ENCODE measurements around the gene AEBP2.
"Not testable (repeated sequence)": the region's sequence is repeated elsewhere in the genome, so short reads cannot be mapped to it uniquely, and the experiment has no call there.

AEBP2 gene

GRCh38 chr12:19518209-19518608 is 78.9 kb downstream of the AEBP2 start:
- DNase-seq: no peak

GRCh38 chr12:19520646-19521415 is 81.5 kb downstream of the AEBP2 start:
- no peak for DNase-seq

DNA sequence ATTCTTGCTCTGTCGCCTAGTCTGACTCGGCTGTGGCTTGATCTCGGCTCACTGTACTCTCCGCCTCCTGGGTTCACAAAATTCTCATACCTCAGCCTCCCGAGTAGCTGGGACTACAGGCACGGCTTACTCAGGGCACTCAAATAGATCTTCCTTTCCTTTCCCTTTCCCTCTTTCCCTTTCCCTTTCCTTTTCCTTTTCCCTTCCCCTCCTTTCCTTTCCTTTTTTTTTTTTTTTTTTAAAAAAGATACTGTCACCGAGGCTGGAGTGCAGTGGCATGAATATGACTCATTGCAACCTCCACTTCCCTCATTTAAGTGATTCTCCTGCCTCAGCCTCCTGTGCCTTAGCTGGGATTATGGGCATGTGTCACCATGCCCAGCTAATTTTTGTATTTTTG is 86.0 kb downstream of the AEBP2 start:
- DNase-seq: peak; percentile 50

DNA sequence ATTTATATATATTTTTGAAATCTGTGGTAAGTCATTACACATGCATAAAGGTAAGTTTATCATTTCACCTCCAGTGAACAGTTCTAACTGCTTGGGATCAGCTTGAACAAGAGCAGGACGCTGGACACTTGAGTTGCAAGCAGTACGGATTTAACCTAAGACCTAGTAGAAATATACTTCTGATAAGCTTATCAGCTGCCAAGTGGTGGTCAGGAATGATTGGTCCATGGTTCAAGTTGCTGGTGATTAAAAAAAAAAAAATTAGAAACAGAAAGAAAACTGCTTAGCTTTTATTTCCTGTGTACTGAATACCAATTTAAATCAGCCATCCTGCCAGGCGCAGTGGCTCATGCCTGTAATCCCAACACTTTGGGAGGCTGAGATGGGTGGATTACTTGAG is 88.6 kb downstream of the AEBP2 start:
- no peak for DNase-seq

GRCh38 chr12:19528750-19529149 is 89.5 kb downstream of the AEBP2 start:
- no peak for DNase-seq

GRCh38 chr12:19529951-19530636 is 90.8 kb downstream of the AEBP2 start:
- peak; percentile 3 for DNase-seq

- DNase-seq: no peak
Observed at GRCh38 chr12:19530637-19531023, 91.3 kb downstream of the AEBP2 start.

DNA sequence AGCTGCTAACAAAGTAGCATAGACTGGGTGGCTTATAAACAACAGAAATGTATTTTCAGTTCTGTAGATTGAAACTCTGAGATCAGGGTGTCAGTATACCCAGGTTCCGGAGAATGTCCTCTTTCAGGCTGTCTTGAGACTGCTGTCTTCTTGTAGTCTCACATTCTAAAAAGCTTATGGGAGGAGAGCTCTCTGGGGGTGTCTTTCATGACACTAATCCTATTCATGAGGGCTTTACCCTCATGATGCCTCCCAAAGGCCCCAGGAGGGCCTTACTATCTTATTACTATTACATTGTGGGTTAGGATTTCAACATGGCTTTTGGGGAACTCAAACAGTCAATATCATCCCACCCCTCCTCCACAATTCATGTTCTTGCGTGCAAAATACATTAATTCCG is 94.3 kb downstream of the AEBP2 start:
- DNase-seq: no peak

DNA sequence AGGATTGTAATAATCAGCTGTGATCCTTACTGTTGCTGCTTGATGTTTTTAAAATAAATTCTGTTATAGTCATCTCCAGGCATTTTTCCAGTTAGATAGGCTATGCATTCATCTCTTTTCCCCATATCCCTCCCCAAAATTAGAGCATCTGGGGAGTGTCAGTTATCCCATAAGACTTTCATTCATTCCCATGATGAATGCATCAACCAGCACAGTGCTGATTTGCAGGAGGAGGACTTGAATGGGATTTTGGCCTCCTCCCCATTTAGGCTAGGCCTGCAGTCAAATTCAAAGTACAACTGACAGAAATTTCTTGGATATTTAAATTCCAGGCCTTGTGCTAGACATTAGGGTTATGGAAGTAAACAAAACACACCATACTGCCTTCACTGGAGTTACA is 99.8 kb downstream of the AEBP2 start:
- no peak for DNase-seq

DNA sequence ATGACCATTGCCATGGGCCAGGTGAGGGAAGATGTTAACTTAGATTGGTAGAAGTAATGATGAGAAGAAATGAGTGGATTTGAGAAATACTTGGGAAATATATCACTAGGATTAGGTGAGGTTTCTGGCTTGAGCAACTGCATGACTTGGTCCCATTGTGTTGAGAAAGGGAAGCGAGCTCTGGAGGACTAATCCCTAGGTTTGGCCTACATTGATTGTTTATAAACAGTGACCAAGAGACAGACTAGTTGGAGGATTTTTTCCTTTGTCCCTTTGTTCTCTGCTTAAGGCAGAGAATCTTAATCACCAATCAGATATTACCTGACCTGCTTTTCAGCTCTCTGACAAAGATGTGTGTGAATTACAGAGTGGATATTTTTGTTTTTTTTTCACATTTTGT is 100.5 kb downstream of the AEBP2 start:
- DNase-seq: no peak

DNA sequence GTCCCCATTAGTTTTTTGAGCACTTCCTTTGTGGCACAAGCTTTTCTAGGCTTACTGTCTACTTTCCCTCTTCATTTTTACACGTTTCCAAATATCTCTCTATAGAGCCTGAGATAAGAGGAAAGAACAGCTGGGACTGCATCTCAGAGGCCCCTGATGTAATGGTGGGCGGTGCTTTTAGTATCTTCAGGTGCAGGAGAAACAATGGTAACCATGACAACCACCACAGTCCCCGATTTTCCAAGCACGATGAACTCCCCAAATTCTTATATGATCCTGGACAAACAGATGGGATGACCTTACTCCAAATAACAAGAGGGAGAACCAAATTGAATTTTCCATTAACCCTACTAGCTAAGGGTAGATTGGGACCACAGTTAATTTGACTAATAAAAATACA is 103.3 kb downstream of the AEBP2 start:
- DNase-seq: no peak

- no peak for DNase-seq
Observed at GRCh38 chr12:19544353-19544752, 105.1 kb downstream of the AEBP2 start.

DNA sequence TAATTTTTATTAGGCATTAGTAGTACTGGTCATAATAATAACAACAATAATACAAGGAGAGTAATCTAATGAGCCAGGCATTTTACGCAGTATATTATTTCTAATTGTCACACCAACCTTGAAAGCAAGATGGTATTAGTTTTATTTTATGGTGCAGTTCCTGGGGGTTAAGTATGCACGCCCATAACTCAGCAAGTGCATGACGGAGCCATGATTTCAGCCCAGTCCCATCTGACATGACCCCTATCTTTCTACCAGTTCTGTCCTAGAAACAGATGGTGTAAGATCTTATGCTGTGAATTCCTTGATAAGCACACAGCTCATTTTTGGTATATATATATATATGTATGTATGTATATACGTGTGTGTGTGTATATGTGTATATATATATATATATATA is 106.0 kb downstream of the AEBP2 start:
- no peak for DNase-seq

- no peak for DNase-seq
Observed at GRCh38 chr12:19546027-19546426, 106.7 kb downstream of the AEBP2 start.

GRCh38 chr12:19546611-19547162 is 107.4 kb downstream of the AEBP2 start:
- DNase-seq: no peak

DNA sequence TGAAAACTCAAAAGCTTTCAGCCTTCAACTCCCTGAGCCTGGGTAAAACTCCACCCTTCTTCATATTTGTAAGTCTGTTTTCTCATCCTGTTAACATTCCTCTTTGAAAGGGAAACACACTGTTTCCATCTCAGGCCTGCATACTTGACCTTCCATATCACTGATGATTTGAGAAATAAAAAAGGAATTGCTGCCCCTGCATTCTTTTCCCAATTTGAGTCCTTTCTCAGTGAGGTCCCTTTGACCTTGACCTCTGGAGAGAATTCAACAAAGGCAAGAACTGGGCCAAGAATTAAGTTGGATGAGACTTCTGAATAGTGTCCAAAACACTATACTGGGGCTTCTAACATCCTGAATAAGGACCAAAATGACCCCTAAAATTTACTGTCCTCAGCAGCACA is 108.0 kb downstream of the AEBP2 start:
- no peak for DNase-seq

DNA sequence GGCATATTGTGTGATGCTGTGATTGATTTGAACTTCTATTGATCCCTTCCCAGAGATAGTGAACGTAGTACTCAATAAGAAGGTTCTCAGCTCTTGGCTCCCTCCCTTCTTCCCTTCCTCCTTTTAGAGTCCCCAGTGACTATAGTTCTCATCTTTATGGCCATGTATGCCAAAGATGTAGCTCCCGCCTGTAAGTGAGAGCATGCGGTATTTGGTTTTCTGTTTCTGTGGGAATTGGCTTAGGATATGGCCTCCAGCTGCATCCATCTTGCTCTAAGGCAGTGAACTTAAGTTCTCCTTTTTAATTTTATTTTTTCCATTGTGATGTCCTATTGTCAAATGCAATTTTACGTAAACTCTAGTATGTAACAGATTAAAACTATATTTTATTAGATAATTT is 109.5 kb downstream of the AEBP2 start:
- DNase-seq: no peak

GRCh38 chr12:19550626-19551025 is 111.3 kb downstream of the AEBP2 start:
- no peak for DNase-seq

- not testable (repeated sequence) for DNase-seq
Observed at GRCh38 chr12:19552441-19553097, 113.3 kb downstream of the AEBP2 start.

DNA sequence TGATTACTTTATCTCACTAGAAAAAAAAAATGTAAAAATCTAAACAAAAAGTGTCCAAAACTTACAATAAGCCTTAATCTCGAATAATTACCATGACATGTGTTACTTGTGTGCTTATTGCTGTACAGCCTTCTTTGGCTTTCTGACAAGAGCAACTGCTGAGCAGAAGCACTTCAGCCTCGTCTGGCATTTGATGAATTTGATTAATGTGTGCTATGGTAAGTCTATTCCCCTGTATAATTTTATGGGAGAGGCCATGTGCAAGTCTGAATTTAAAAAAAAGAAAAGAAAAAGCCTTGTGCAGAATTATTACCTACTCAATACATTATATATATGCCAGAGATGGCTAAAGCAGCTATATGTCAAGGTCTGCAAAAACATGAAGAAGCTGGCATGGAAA is 113.9 kb downstream of the AEBP2 start:
- no peak for DNase-seq

DNA sequence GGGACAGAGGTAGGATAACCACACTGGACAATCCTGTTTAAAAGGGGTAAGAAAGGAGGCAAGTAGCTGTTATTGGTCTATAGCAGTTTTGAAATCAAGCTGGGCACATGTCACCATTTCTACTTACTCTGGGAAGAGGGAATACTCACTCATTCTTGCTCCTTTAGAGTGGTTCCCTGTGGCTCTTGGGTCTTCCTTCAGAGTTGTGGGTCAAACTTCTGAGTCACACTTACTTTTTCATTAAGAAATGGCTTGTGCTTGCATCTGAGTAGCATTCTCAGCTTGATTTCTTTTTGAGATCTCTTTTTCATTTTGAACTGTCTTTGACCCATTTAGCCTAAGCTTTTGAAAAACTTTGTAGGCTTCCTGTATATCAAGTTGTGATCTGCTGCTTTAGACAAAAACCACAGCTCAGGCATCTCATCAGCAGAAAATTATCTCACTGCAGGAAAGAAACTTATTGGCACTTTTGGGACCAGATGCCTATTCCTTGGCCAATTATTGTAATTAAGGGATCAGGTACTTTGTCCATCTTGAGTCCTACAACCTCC is 122.2 kb downstream of the AEBP2 start:
- no peak for DNase-seq

All from suppressor macrophage treated with lipopolysaccharide for 4 hours (primary cell).